OCI-LY3 (cell line): ENCODE data around the gene RAB31.
A peak's percentile ranks its signal among the peaks of the same experiment; 100 is the strongest.

Experiments used
- H2AFZ ChIP-seq: fragments of 200-600, 300-600 bp; shearing (Covaris generic); 2 replicates; pipeline ENCODE4 v1.6.0; 2014; ENCODE audit warnings: antibody characterized with exemption, low read depth, low read length
- H3K27ac ChIP-seq: fragments of 200-600, 300-600 bp; sonication (generic); 2 replicates; pipeline ENCODE4 v1.5.1; 2014; ENCODE audit warnings: mild to moderate bottlenecking, low read length, moderate library complexity, mixed read lengths
- H3K27me3 ChIP-seq: fragments of 200-600, 300-600 bp; sonication (generic); 2 replicates; pipeline ENCODE4 v1.6.1; 2014; ENCODE audit warnings: low read depth, low read length, mixed read lengths
- H3K36me3 ChIP-seq: fragments of 200-600, 300-600 bp; sonication (generic); replicated peaks from 2 replicates; pipeline ENCODE3; 2014; ENCODE audit warnings: low read depth, low read length, mixed read lengths
- H3K4me1 ChIP-seq: fragments of 300-600, 200-600 bp; sonication (generic); 2 replicates; pipeline ENCODE4 v1.6.1; 2014; ENCODE audit warnings: low read length, mixed read lengths
- H3K4me2 ChIP-seq: fragments of 200-600, 300-600 bp; sonication (generic); 2 replicates; pipeline ENCODE4 v1.6.1; 2014; ENCODE audit warnings: low read length, mixed read lengths
- H3K4me3 ChIP-seq: fragments of 300-600, 200-600 bp; sonication (generic); 2 replicates; pipeline ENCODE4 v1.5.1; 2014; ENCODE audit warnings: antibody characterized with exemption, mild to moderate bottlenecking, low read length, moderate library complexity
- H3K79me2 ChIP-seq: fragments of 300-600, 200-600 bp; shearing (Covaris generic); 2 replicates; pipeline ENCODE4 v1.6.1; 2014; ENCODE audit warnings: mild to moderate bottlenecking, low read length, mixed read lengths
- H3K9ac ChIP-seq: fragments of 300-600, 200-600 bp; shearing (Covaris generic); 2 replicates; pipeline ENCODE4 v1.6.0; 2014; ENCODE audit warnings: mild to moderate bottlenecking, low read length, moderate library complexity
- H3K9me3 ChIP-seq: fragments of 200-600, 300-600 bp; shearing (Covaris generic); 2 replicates; pipeline ENCODE4 v1.6.1; 2014; ENCODE audit warnings: low read length, mixed read lengths; ENCODE audit not compliant: insufficient read depth
- H4K20me1 ChIP-seq: fragments of 200-600, 300-600 bp; sonication (generic); 2 replicates; pipeline ENCODE4 v1.6.1; 2016; ENCODE audit warnings: low read length, mixed read lengths; ENCODE audit not compliant: insufficient read depth
- CTCF ChIP-seq: fragments of 200-600, 300-600 bp; sonication (generic); IDR thresholded peaks from 2 replicates; pipeline ENCODE4 v1.5.1; 2014; ENCODE audit warnings: antibody characterized with exemption, low read length, low read depth
- EZH2phosphoT487 ChIP-seq: fragments of 200-600 bp; shearing (Covaris generic); IDR thresholded peaks from 2 replicates; pipeline ENCODE4 v1.6.1; 2018; ENCODE audit warnings: antibody characterized with exemption, mixed run types, low read depth

Gene RAB31

GRCh38 chr18:9829397-9829712 lies 121.3 kb downstream of the RAB31 start:
- H3K9me3 ChIP-seq, result no peaks in the 10 kb centered on the region
- no peak for TF ChIP-seq CTCF
- no peak for TF ChIP-seq EZH2phosphoT487
- peak overlapping the region; percentile 76 for H3K4me3 ChIP-seq
- no peaks in the 10 kb centered on the region for H3K79me2 ChIP-seq
- H3K4me2 ChIP-seq, result peak overlapping the region; percentile 86
- H3K36me3 ChIP-seq, result no peaks in the 10 kb centered on the region
- 0 out of 2 replicates have a peak, but pooled peaks cover 3% of the 10 kb centered on the region for H3K4me1 ChIP-seq
- no peak overlapping the region for H3K9ac ChIP-seq
- H3K27me3 ChIP-seq, result no peaks in the 10 kb centered on the region
- no peak overlapping the region for H3K27ac ChIP-seq
- no peaks in the 10 kb centered on the region for H4K20me1 ChIP-seq
- H2AFZ ChIP-seq, result peak overlapping the region; percentile 94

- Histone ChIP-seq H4K20me1 (no peaks in the 10 kb centered on the region), H3K36me3 (no peaks in the 10 kb centered on the region), H3K27ac (no peak overlapping the region), H3K79me2 (no peaks in the 10 kb centered on the region), H2AFZ (no peak overlapping the region), H3K9ac (no peak overlapping the region), H3K27me3 (no peaks in the 10 kb centered on the region), H3K4me3 (no peak overlapping the region), H3K9me3 (no peaks in the 10 kb centered on the region), H3K4me1 (no peaks in the 10 kb centered on the region), H3K4me2 (no peak overlapping the region)
- TF ChIP-seq EZH2phosphoT487 (no peak), CTCF (no peak)
Measured at GRCh38 chr18:9831036-9831722, 123.1 kb downstream of the RAB31 start.

GRCh38 chr18:9831723-9832199 lies 123.7 kb downstream of the RAB31 start:
- no peak overlapping the region for H2AFZ ChIP-seq
- H3K4me3 ChIP-seq, result no peak overlapping the region
- no peaks in the 10 kb centered on the region for H3K4me1 ChIP-seq
- no peak overlapping the region for H3K9ac ChIP-seq
- H3K79me2 ChIP-seq, result no peaks in the 10 kb centered on the region
- TF ChIP-seq EZH2phosphoT487, result no peak
- no peak for TF ChIP-seq CTCF
- H3K4me2 ChIP-seq, result no peak overlapping the region
- H3K27me3 ChIP-seq, result 0 out of 2 replicates have a peak, but pooled peaks cover 3% of the 10 kb centered on the region
- no peaks in the 10 kb centered on the region for H4K20me1 ChIP-seq
- no peaks in the 10 kb centered on the region for H3K9me3 ChIP-seq
- no peak overlapping the region for H3K27ac ChIP-seq
- no peaks in the 10 kb centered on the region for H3K36me3 ChIP-seq

- no peaks in the 10 kb centered on the region for H3K4me1 ChIP-seq
- H3K9me3 ChIP-seq, result no peaks in the 10 kb centered on the region
- H3K9ac ChIP-seq, result no peak overlapping the region
- H3K4me3 ChIP-seq, result no peak overlapping the region
- 0 out of 2 replicates have a peak, but pooled peaks cover 7% of the 10 kb centered on the region for H3K27me3 ChIP-seq
- H3K27ac ChIP-seq, result no peak overlapping the region
- H3K4me2 ChIP-seq, result no peak overlapping the region
- TF ChIP-seq CTCF, result no peak
- H4K20me1 ChIP-seq, result no peaks in the 10 kb centered on the region
- H3K79me2 ChIP-seq, result no peaks in the 10 kb centered on the region
- no peaks in the 10 kb centered on the region for H3K36me3 ChIP-seq
- no peak overlapping the region for H2AFZ ChIP-seq
Measured at GRCh38 chr18:9832871-9833270, 124.8 kb downstream of the RAB31 start.
